ENCODE results near the gene MICAL3. TPM values are rescaled to one million over a fixed set of nuclear protein-coding genes. Genes with fewer than 3 reads are reported as not detected.
A peak's percentile ranks its signal among the peaks of the same experiment; 100 is the strongest.

The MICAL3 gene
- total and polyA plus RNA-seq, 2 of the 8 experiments (the other 6 are each of a cell fraction or from before 2014, with no cell fraction given): 8.3 to 41.8 TPM

- H3K79me1 ChIP-seq (ENCODE audit: low read depth, low read length): no peaks in the 10 kb centered on the region
- no peaks in the 10 kb centered on the region for H3K23me2 ChIP-seq (ENCODE audit: low read depth, low read length)
- H3K9ac ChIP-seq (replicated peaks in 1 of 4; ENCODE audit: extremely low read depth in 1 of 4, low read depth in 3 of 4, low read length in 3 of 4): no peak overlapping the region
- no peak overlapping the region for H4K5ac ChIP-seq (ENCODE audit: insufficient read length, low read depth, low read length)
- peaks cover 1 to 6% of the 10 kb centered on the region in 2 experiments for H4K20me1 ChIP-seq (replicated peaks in 1 of 2; ENCODE audit: control insufficient read depth in 1 of 2, insufficient read depth in 2 of 2, low read length in 2 of 2)
- H3K9me3 ChIP-seq (ENCODE audit: insufficient read depth in 2 of 2, low read depth in 1 of 2, low read length in 1 of 2): no peaks in the 10 kb centered on the region
- H3K36me3 ChIP-seq (ENCODE audit: control insufficient read depth in 2 of 4, insufficient read depth in 4 of 4, low read length in 3 of 4): no peaks in the 10 kb centered on the region
- H3K79me2 ChIP-seq (ENCODE audit: control insufficient read depth in 1 of 2, insufficient read depth in 2 of 2, low read length in 2 of 2): no peaks in the 10 kb centered on the region
- no peak overlapping the region for H2BK15ac ChIP-seq (ENCODE audit: low read length)
- no peak overlapping the region for H3K18ac ChIP-seq (ENCODE audit: extremely low read depth, low read length)
- DNase-seq (ENCODE audit: low read depth in 1 of 2, low spot score in 2 of 2) (peak; percentile 81 to 98), FAIRE-seq (peak; percentile 88)
- no peak overlapping the region for H3K27ac ChIP-seq (ENCODE audit: low read depth, low read length)
- H3K4ac ChIP-seq (replicated peaks; ENCODE audit: insufficient read length, low read depth, low read length): no peak overlapping the region
- H2BK120ac ChIP-seq (replicated peaks; ENCODE audit: low read depth, low read length): no peak overlapping the region
- H2AFZ ChIP-seq (ENCODE audit: low read length): no peak overlapping the region
- no peak overlapping the region for H3K14ac ChIP-seq (ENCODE audit: insufficient read length)
- H3K4me3 ChIP-seq (ENCODE audit: extremely low read depth in 1 of 4, insufficient read depth in 2 of 4, low read depth in 3 of 4, low read length in 4 of 4): no peak overlapping the region
- H3K23ac ChIP-seq (ENCODE audit: insufficient read length): no peak overlapping the region
- ChIA-PET POLR2A (ENCODE audit: partially characterized antibody) (interaction anchor here (1.4 kb wide), 1 partner anchor 247 kb away, joined by 3 read pairs; no protein-coding TSS in a partner anchor), CTCF (ENCODE audit: partially characterized antibody) (interaction anchor here (0.6 to 10.5 kb wide), 52 partner anchors 8 to 326 kb away, joined by 3 to 163 read pairs (median 4); partner anchors contain the start of gene PEX26)
- H3K27me3 ChIP-seq (replicated peaks in 1 of 4; ENCODE audit: control insufficient read depth in 3 of 4, extremely low read depth in 1 of 4, insufficient read depth in 3 of 4, low read length in 3 of 4): no peaks in the 10 kb centered on the region
- no peak overlapping the region for H2BK5ac ChIP-seq (ENCODE audit: low read depth, low read length)
- H2AK5ac ChIP-seq (ENCODE audit: low read depth, low read length): no peak overlapping the region
- no peak overlapping the region for H2BK20ac ChIP-seq (ENCODE audit: low read length)
- no peak overlapping the region for H2BK12ac ChIP-seq (ENCODE audit: low read depth, low read length)
- no peaks in the 10 kb centered on the region for H3K4me1 ChIP-seq (replicated peaks in 1 of 4; ENCODE audit: control insufficient read depth in 3 of 4, insufficient read depth in 4 of 4, low read length in 3 of 4)
- H3K56ac ChIP-seq (replicated peaks; ENCODE audit: insufficient read length, low read depth, low read length): no peak overlapping the region
- no peak overlapping the region for H3K4me2 ChIP-seq (ENCODE audit: insufficient read depth in 1 of 2, low read depth in 2 of 2, low read length in 2 of 2)
- WGBS, 2 experiments (ENCODE audit: extremely low coverage in 1 of 2, insufficient coverage in 1 of 2, insufficient read length in 1 of 2, insufficient replicate concordance in 2 of 2, low coverage in 1 of 2, low lambda C conversion rate in 2 of 2, missing lambda C conversion rate in 1 of 2): 76% methylated on average over 30 of the region's 31 CpGs; no CpG with 5 or more reads in 1 of the 2 experiments
- H4K91ac ChIP-seq (replicated peaks; ENCODE audit: insufficient read length, low read length): no peak overlapping the region
- no peak overlapping the region for H4K8ac ChIP-seq (ENCODE audit: extremely low read depth, insufficient read depth, low read length)
- TF ChIP-seq RNF2 (IDR thresholded peaks at IDR 0.05; ENCODE audit: borderline replicate concordance, low read depth, low read length, missing control alignments, poor library complexity, severe bottlenecking) (no peak), JUND (IDR thresholded peaks at IDR 0.05; ENCODE audit: low read length) (no peak), CHD1 (IDR thresholded peaks at IDR 0.05; ENCODE audit: low read depth, low read length) (no peak), HDAC6 (IDR thresholded peaks at IDR 0.05; ENCODE audit: low read depth, low read length) (no peak), CHD2 (IDR thresholded peaks at IDR 0.05; ENCODE audit: low read length) (0 out of 2 replicates have a peak, but pooled peaks have one; percentile 42), TBP (IDR thresholded peaks at IDR 0.05; ENCODE audit: low read depth, low read length) (peak; percentile 56; the same call in 1 of the 2 replicates), SP4 (IDR thresholded peaks at IDR 0.05; ENCODE audit: low read length) (no peak), ATF3 (IDR thresholded peaks at IDR 0.05; ENCODE audit: insufficient read depth, low read depth, low read length) (no peak), SIX5 (IDR thresholded peaks at IDR 0.05; ENCODE audit: low read depth, low read length) (no peak), TEAD4 (IDR thresholded peaks at IDR 0.05; ENCODE audit: low read depth, low read length) (no peak), YY1 (IDR thresholded peaks at IDR 0.05; ENCODE audit: low read depth, low read length) (peak; percentile 17; the same call in 1 of the 2 replicates), GABPA (IDR thresholded peaks at IDR 0.05; ENCODE audit: borderline replicate concordance, insufficient read depth, low read length) (peak; percentile 29; the same call in 1 of the 2 replicates)
Measured at GRCh38 chr22:17830043-17830961, 194.1 kb downstream of the MICAL3 start.
